H9 (cell line): ENCODE results near the gene MT2A. TPM values are rescaled to one million over a fixed set of nuclear protein-coding genes. Genes with fewer than 3 reads are reported as not detected.

ENCODE experiments used
- DNase-seq: peaks from one replicate; pipeline ENCODE4 v3.0.0-alpha.2; 2017
- H2AFZ ChIP-seq: one replicate; pipeline ENCODE4 v1.6.1; 2013; ENCODE audit warnings: mild to moderate bottlenecking, low read length, control low read depth, moderate library complexity
- H2AK5ac ChIP-seq: 2 replicates; pipeline ENCODE4 v1.6.1; 2013; ENCODE audit warnings: low read length, control low read depth, mixed read lengths; ENCODE audit not compliant: insufficient read length
- H2BK120ac ChIP-seq: one replicate; pipeline ENCODE4 v1.6.1; 2013; ENCODE audit warnings: low read depth, mild to moderate bottlenecking, low read length, control low read depth, inconsistent platforms; ENCODE audit not compliant: poor library complexity, severe bottlenecking
- H2BK12ac ChIP-seq: 2 replicates; pipeline ENCODE4 v1.6.1; 2013; ENCODE audit warnings: low read length, control low read depth, mixed read lengths, low read depth; ENCODE audit not compliant: insufficient read length
- H2BK15ac ChIP-seq: 2 replicates; pipeline ENCODE4 v1.6.1; 2013; ENCODE audit warnings: low read depth, low read length, control low read depth
- H2BK20ac ChIP-seq: one replicate; pipeline ENCODE4 v1.6.1; 2013; ENCODE audit warnings: low read depth, mild to moderate bottlenecking, low read length, control low read depth, inconsistent platforms; ENCODE audit not compliant: poor library complexity, severe bottlenecking
- H2BK5ac ChIP-seq: 2 replicates; pipeline ENCODE4 v1.6.1; 2013; ENCODE audit warnings: low read length, control low read depth, mixed read lengths; ENCODE audit not compliant: insufficient read length
- H3K14ac ChIP-seq: 2 replicates; pipeline ENCODE4 v1.6.1; 2013; ENCODE audit warnings: low read length, control low read depth; ENCODE audit not compliant: insufficient read depth
- H3K18ac ChIP-seq: 2 replicates; pipeline ENCODE4 v1.6.1; 2013; ENCODE audit warnings: low read depth, mild to moderate bottlenecking, mixed read lengths, low read length, control low read depth; ENCODE audit not compliant: insufficient read length
- H3K23ac ChIP-seq: 2 replicates; pipeline ENCODE4 v1.6.1; 2013; ENCODE audit warnings: low read length, control low read depth, mixed read lengths, low read depth; ENCODE audit not compliant: insufficient read length
- H3K23me2 ChIP-seq: 2 replicates; pipeline ENCODE4 v1.6.1; 2013; ENCODE audit warnings: low read depth, mild to moderate bottlenecking, mixed read lengths, low read length, control low read depth; ENCODE audit not compliant: insufficient read length, poor library complexity, severe bottlenecking
- H3K27ac ChIP-seq: 2 replicates; pipeline ENCODE4 v1.5.1; 2013; ENCODE audit warnings: low read length, control low read depth, mixed read lengths, low read depth; ENCODE audit not compliant: insufficient read length
- H3K27me3 ChIP-seq: 2 replicates; pipeline ENCODE4 v1.6.1; 2013; ENCODE audit warnings: low read length, control low read depth, inconsistent platforms; ENCODE audit not compliant: insufficient read depth
- H3K4ac ChIP-seq: 2 replicates; pipeline ENCODE4 v1.6.1; 2013; ENCODE audit warnings: low read depth, mild to moderate bottlenecking, control low read depth, inconsistent platforms, low read length, moderate library complexity
- H3K4me1 ChIP-seq: 2 replicates; pipeline ENCODE4 v1.6.1; 2013; ENCODE audit warnings: low read length, control low read depth, inconsistent platforms; ENCODE audit not compliant: insufficient read depth
- H3K4me2 ChIP-seq: 2 replicates; pipeline ENCODE4 v1.6.1; 2013; ENCODE audit warnings: low read length, control low read depth, mixed read lengths; ENCODE audit not compliant: insufficient read length, insufficient read depth
- H3K56ac ChIP-seq: 2 replicates; pipeline ENCODE4 v1.6.1; 2013; ENCODE audit warnings: low read depth, mild to moderate bottlenecking, mixed read lengths, low read length, control low read depth; ENCODE audit not compliant: insufficient read length
- H3K79me1 ChIP-seq: 2 replicates; pipeline ENCODE4 v1.6.1; 2013; ENCODE audit warnings: low read depth, mild to moderate bottlenecking, moderate library complexity, low read length, control low read depth, inconsistent platforms; ENCODE audit not compliant: insufficient read depth, poor library complexity, severe bottlenecking
- H3K79me2 ChIP-seq: 2 replicates; pipeline ENCODE4 v1.6.1; 2013; ENCODE audit warnings: low read length, control low read depth, inconsistent platforms; ENCODE audit not compliant: insufficient read depth
- H3K9ac ChIP-seq: 2 replicates; pipeline ENCODE4 v1.6.1; 2013; ENCODE audit warnings: low read length, control low read depth, mixed read lengths; ENCODE audit not compliant: insufficient read length; ENCODE audit errors: extremely low read depth
- H3K9me3 ChIP-seq: one replicate; pipeline ENCODE4 v1.6.1; 2013; ENCODE audit warnings: low read depth, low read length, inconsistent platforms; ENCODE audit not compliant: control insufficient read depth
- H3T11ph ChIP-seq: one replicate; pipeline ENCODE4 v1.6.1; 2013; ENCODE audit warnings: mild to moderate bottlenecking, low read length, control low read depth, inconsistent platforms
- H4K20me1 ChIP-seq: one replicate; pipeline ENCODE4 v1.6.1; 2013; ENCODE audit not compliant: control insufficient read depth, insufficient read length, insufficient read depth
- H4K5ac ChIP-seq: 2 replicates; pipeline ENCODE4 v1.6.1; 2013; ENCODE audit warnings: low read depth, mild to moderate bottlenecking, mixed read lengths, low read length, control low read depth; ENCODE audit not compliant: insufficient read length
- H4K8ac ChIP-seq: replicated peaks from 2 replicates; pipeline ENCODE4 v1.6.1; 2013; ENCODE audit warnings: low read length, control low read depth, mixed read lengths, low read depth; ENCODE audit not compliant: insufficient read length
- H4K91ac ChIP-seq: 2 replicates; pipeline ENCODE4 v1.6.1; 2013; ENCODE audit warnings: low read depth, mild to moderate bottlenecking, moderate library complexity, mixed read lengths, low read length, control low read depth; ENCODE audit not compliant: insufficient read length
- H3K27ac Mint-ChIP-seq, 3 experiments: 2 replicates in 2 of 3; 3 replicates in 1 of 3; pipeline ENCODE4 v1.8.0; 2020 to 2021; ENCODE audit warnings: mixed read lengths in 3 of 3, mild to moderate bottlenecking in 1 of 3, moderate library complexity in 1 of 3
- H3K27me3 Mint-ChIP-seq: 2 replicates; pipeline ENCODE4 v1.8.0; 2021; ENCODE audit warnings: low read depth, mild to moderate bottlenecking, moderate library complexity, mixed read lengths
- H3K36me3 Mint-ChIP-seq, 3 experiments: 2 replicates in 2 of 3; 3 replicates in 1 of 3; pipeline ENCODE4 v1.8.0; 2020 to 2021; ENCODE audit warnings: low read depth in 3 of 3, mixed read lengths in 3 of 3; ENCODE audit not compliant: insufficient read depth in 1 of 3
- H3K4me1 Mint-ChIP-seq, 2 experiments: 2 replicates each; pipeline ENCODE4 v1.8.0; 2020; ENCODE audit warnings: mixed read lengths in 2 of 2
- H3K4me3 Mint-ChIP-seq, 2 experiments: 2 replicates in 1 of 2; 3 replicates in 1 of 2; pipeline ENCODE4 v1.8.0; 2020 to 2021; ENCODE audit warnings: mild to moderate bottlenecking in 2 of 2, mixed read lengths in 2 of 2, moderate library complexity in 1 of 2
- H3K9me3 Mint-ChIP-seq, 2 experiments: 2 replicates in 1 of 2; 3 replicates in 1 of 2; pipeline ENCODE4 v1.8.0; 2020; ENCODE audit warnings: mild to moderate bottlenecking in 2 of 2, mixed read lengths in 2 of 2, moderate library complexity in 1 of 2
- WGBS: extraction: QIAGEN DNeasy Blood & Tissue Kit; methylation state at CpG from one replicate; pipeline ENCODE4 v1.1.7; 2013; ENCODE audit warnings: missing lambda C conversion rate, low lambda C conversion rate, mixed read lengths; ENCODE audit not compliant: insufficient read length; ENCODE audit errors: extremely low coverage; 5-methylcytosine and 5-hydroxymethylcytosine counted together
- total RNA-seq: library from RNA; stranded (reverse); gene quantifications from 2 replicates; pipeline ENCODE4 v1.2.1, GENCODE V29; 2021
- TF ChIP-seq, protein P1 (sequence below): fragments of 200-600 bp; sonication (generic); conservative IDR thresholded peaks from 3 replicates; pipeline ENCODE4 v1.8.0; 2021; ENCODE audit warnings: antibody characterized with exemption, mild to moderate bottlenecking

Gene MT2A
- total RNA-seq, 1 experiment from 2014 or later: 63.1 TPM

DNA sequence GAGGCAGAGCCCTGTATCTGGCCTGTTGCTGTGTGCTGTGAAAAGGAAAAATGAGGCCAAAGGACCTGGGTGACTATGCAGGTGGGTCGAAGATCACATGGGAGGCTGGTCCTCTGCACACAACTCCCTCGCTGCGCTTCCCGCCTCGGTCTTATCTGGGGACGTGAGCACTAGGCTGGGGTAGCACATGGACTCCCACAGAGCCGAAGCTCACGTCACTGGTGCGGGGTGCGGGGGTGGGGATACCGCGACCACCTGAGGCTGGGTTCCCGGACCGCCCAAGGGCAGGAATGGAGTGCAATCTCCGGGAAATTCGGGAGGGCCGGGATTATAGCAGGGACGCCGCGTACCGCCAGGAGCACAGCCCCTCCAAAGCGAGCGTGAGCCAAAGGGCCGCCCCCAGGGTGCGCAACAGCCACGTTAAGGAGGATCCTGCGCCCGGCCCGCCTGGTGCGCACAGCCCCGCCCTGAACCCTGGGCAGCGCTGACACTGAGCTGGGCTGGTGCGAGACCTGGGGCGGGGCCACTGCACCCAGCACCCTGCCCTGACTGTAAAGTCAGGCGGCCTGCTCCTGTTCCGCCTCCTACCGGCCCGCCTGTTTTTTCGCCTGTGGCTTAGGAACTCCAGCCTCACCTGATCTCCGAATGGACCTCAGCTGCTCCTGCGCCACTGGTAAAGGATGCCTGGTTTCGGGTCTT lies 34.8 kb downstream of the MT2A start:
- Mint-ChIP-seq H3K4me1 (peaks cover 16 to 28% of the 10 kb centered on the region in 2 experiments), H3K36me3 (no peaks in the 10 kb centered on the region), H3K9me3 (no peaks in the 10 kb centered on the region; a peak in 1 of 5 replicates), H3K4me3 (peak overlapping the region; percentile 54 to 76), H3K27ac (no peak overlapping the region; a peak in 1 of 7 replicates), H3K27me3 (peaks cover 99% of the 10 kb centered on the region)
- H3K23ac ChIP-seq: no peak overlapping the region
- no peaks in the 10 kb centered on the region for H3K79me2 ChIP-seq
- no peak overlapping the region for H3K4ac ChIP-seq
- H2BK15ac ChIP-seq: no peak overlapping the region
- WGBS: no CpG with 5 or more reads among the region's 42 CpGs
- no peaks in the 10 kb centered on the region for H3K79me1 ChIP-seq
- H3K23me2 ChIP-seq: peaks cover 2% of the 10 kb centered on the region
- peak overlapping the region; percentile 43 for H3K4me2 ChIP-seq
- no peaks in the 10 kb centered on the region for H3K9me3 ChIP-seq
- no peak overlapping the region for H2AK5ac ChIP-seq
- no peaks in the 10 kb centered on the region for H4K20me1 ChIP-seq
- DNase-seq: peak; percentile 79
- H3K27ac ChIP-seq: no peak overlapping the region
- H4K91ac ChIP-seq: no peak overlapping the region
- H3K4me1 ChIP-seq: no peaks in the 10 kb centered on the region
- no peak overlapping the region for H2BK5ac ChIP-seq
- no peak overlapping the region for H4K8ac ChIP-seq
- H3T11ph ChIP-seq: no peak overlapping the region
- no peak overlapping the region for H3K9ac ChIP-seq
- no peak overlapping the region for H4K5ac ChIP-seq
- no peak overlapping the region for H3K56ac ChIP-seq
- TF ChIP-seq, protein P1, sequence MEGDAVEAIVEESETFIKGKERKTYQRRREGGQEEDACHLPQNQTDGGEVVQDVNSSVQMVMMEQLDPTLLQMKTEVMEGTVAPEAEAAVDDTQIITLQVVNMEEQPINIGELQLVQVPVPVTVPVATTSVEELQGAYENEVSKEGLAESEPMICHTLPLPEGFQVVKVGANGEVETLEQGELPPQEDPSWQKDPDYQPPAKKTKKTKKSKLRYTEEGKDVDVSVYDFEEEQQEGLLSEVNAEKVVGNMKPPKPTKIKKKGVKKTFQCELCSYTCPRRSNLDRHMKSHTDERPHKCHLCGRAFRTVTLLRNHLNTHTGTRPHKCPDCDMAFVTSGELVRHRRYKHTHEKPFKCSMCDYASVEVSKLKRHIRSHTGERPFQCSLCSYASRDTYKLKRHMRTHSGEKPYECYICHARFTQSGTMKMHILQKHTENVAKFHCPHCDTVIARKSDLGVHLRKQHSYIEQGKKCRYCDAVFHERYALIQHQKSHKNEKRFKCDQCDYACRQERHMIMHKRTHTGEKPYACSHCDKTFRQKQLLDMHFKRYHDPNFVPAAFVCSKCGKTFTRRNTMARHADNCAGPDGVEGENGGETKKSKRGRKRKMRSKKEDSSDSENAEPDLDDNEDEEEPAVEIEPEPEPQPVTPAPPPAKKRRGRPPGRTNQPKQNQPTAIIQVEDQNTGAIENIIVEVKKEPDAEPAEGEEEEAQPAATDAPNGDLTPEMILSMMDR: peak; percentile 66
- no peak overlapping the region for H2AFZ ChIP-seq
- H3K27me3 ChIP-seq: peaks cover 79% of the 10 kb centered on the region
- H2BK20ac ChIP-seq: no peak overlapping the region
- no peak overlapping the region for H3K18ac ChIP-seq
- H2BK12ac ChIP-seq: no peak overlapping the region
- H3K14ac ChIP-seq: no peak overlapping the region
- H2BK120ac ChIP-seq: no peak overlapping the region
